Naive B cell (primary cell): ENCODE results near the gene MAL. TPM values are rescaled to one million over a fixed set of nuclear protein-coding genes. Genes with fewer than 3 reads are reported as not detected.
A peak's percentile ranks its signal among the peaks of the same experiment; 100 is the strongest.

ENCODE experiments used
- ATAC-seq, 2 donors: fragments of 150-1000 bp; cut with Tn5 transposase; 2 replicates each; pipeline ENCODE4 v1.10.0; 2021; ENCODE audit warnings: low read depth in 2 of 2, mild to moderate bottlenecking in 2 of 2, moderate library complexity in 2 of 2
- DNase-seq: peaks from one replicate; pipeline ENCODE4 v3.0.0; 2022
- H3K27ac Mint-ChIP-seq, 6 donors: one replicate each; pipeline ENCODE4 v1.8.0; 2020 to 2022; ENCODE audit warnings: mild to moderate bottlenecking in 6 of 6, mixed read lengths in 6 of 6, moderate library complexity in 5 of 6, inconsistent platforms in 2 of 6
- H3K27me3 Mint-ChIP-seq, 3 donors: one replicate each; pipeline ENCODE4 v1.8.0; 2021 to 2022; ENCODE audit warnings: mixed read lengths in 3 of 3, mild to moderate bottlenecking in 1 of 3
- H3K36me3 Mint-ChIP-seq, 2 donors: one replicate each; pipeline ENCODE4 v1.8.0; 2020 to 2022; ENCODE audit warnings: mixed read lengths in 2 of 2, inconsistent platforms in 1 of 2, mild to moderate bottlenecking in 1 of 2
- H3K4me1 Mint-ChIP-seq, 3 donors: one replicate each; pipeline ENCODE4 v1.8.0; 2020 to 2022; ENCODE audit warnings: mixed read lengths in 3 of 3, inconsistent platforms in 1 of 3, mild to moderate bottlenecking in 1 of 3, moderate library complexity in 1 of 3
- H3K4me3 Mint-ChIP-seq, 8 donors: one replicate each; pipeline ENCODE4 v1.8.0; 2020 to 2022; ENCODE audit warnings: mild to moderate bottlenecking in 8 of 8, mixed read lengths in 8 of 8, moderate library complexity in 8 of 8, inconsistent platforms in 2 of 8
- H3K9me3 Mint-ChIP-seq, 7 donors: one replicate each; pipeline ENCODE4 v1.8.0; 2020 to 2022; ENCODE audit warnings: mixed read lengths in 7 of 7, mild to moderate bottlenecking in 5 of 7, inconsistent platforms in 2 of 7, moderate library complexity in 1 of 7
- polyA plus RNA-seq, 6 donors: library from polyadenylated mRNA; unstranded; fragments of 300-500 nt; fragmentation: Illumina TruSeq; gene quantifications; one replicate each; pipeline ENCODE4 v1.2.3, GENCODE V29; 2021; ENCODE audit warnings: low read depth in 6 of 6

The MAL gene
- polyA plus RNA-seq, 6 donors from 2014 or later, result 0.41 to 1.1 (median 0.75) TPM; not detected in 2

DNA sequence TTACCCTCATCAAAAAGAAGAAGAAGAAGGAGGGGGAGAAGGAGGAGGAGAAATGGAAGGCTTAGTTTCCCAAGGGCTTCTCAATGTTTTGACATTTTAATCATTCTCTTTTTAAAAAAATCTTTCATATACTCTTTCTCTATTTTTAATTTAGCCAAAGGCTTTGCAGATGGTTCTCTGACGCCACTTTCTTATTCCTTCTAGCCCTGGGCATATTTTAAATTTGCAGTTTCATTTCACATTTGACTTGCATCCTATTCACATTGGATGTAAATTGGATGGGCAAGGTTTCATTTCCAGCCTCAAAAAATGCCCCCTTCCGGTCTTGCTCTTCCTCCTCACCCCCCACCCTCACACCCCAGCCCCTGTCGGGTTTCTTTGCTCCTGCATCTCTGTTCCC lies 29.8 kb downstream of the MAL start:
- no peak overlapping the region for H3K27ac Mint-ChIP-seq
- H3K4me3 Mint-ChIP-seq, result no peak overlapping the region
- peaks cover 0 to 4% (median 0%) of the 10 kb centered on the region in 3 donors for H3K4me1 Mint-ChIP-seq
- H3K9me3 Mint-ChIP-seq, result no peaks in the 10 kb centered on the region
- H3K36me3 Mint-ChIP-seq, result no peaks in the 10 kb centered on the region
- DNase-seq (no peak), ATAC-seq (no peak)
- peaks cover 4 to 34% (median 8%) of the 10 kb centered on the region in 3 donors for H3K27me3 Mint-ChIP-seq

DNA sequence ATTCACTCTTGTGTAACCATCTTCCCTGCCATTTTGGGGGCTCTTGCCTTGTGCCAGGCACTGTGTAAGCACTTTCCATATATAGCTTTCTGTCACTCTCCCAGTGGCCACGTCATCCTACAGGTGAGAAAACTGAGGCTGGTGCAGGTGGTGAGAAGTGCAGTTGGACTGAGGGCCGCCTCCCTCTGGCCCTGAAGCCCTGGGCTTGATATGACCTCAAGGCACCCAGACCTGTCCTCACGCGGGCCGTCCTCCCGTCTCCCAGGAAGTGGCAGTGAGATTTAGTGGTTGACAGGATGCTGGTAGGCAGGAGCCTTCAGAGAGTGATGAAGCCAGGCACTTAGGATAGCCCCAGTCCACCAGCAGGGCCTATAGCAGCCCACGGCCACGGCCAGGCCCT lies 30.5 kb downstream of the MAL start:
- no peaks in the 10 kb centered on the region for H3K36me3 Mint-ChIP-seq
- no peak overlapping the region for H3K4me3 Mint-ChIP-seq
- peaks cover 0 to 4% (median 0%) of the 10 kb centered on the region in 3 donors for H3K4me1 Mint-ChIP-seq
- no peaks in the 10 kb centered on the region for H3K9me3 Mint-ChIP-seq
- H3K27me3 Mint-ChIP-seq, result peaks cover 1 to 34% (median 4%) of the 10 kb centered on the region in 3 donors
- no peak overlapping the region for H3K27ac Mint-ChIP-seq
- DNase-seq (no peak), ATAC-seq (no peak)

DNA sequence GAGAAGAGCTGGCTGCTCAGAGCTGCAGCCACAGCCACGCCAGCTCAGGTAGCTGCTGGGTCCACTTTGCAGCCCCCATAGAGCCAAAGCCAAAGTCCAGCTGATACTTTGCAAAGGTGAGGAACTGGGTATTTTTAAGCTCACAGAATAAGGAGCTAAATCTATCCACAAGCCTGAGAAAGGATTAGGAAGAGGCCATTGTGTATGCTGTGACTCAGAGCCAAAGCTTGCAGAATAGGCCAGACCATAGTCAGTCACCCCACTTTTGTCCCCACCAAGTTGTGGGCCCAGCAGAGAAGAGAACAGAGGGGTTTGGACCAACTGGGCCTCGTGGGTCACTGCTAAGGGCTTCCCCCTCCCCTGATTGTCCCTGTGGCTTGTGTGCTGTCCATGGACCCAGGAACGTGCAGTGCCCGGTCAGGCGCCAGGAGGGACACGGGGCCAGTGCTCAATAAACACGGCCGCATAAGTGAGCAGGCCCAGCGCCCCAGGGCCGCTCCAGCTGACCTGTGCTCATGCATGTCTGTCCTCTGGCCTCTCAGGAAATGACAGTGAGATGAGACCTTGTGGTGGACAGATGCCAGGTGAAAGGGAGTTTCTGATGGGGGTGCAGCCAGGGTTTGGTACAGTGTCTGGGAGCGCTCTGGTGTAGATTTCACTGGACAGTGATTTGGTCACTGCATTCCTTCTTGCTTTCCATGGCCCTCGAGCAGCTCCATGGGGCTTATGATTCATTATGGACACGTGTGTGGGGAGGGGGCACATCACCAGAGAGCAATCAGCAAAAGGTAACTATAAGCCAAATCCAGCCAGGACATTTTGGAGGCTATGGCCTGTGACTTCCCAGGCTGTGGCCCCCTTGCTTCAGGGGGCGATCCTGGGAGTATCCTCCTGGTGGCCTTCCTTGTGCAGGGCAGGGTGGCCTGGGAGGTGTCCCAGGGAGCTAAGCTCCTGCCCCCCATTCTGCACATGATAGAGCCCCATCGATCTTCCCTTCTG lies 31.3 kb downstream of the MAL start:
- Mint-ChIP-seq H3K4me3 (peak overlapping the region in 1 of 8 donors; percentile 42), H3K27me3 (peaks cover 0 to 29% (median 4%) of the 10 kb centered on the region in 3 donors), H3K9me3 (no peaks in the 10 kb centered on the region), H3K4me1 (peaks cover 0 to 4% (median 0%) of the 10 kb centered on the region in 3 donors), H3K27ac (peak overlapping the region in 1 of 6 donors; percentile 11), H3K36me3 (no peaks in the 10 kb centered on the region)
- DNase-seq (no peak), ATAC-seq (no peak)

DNA sequence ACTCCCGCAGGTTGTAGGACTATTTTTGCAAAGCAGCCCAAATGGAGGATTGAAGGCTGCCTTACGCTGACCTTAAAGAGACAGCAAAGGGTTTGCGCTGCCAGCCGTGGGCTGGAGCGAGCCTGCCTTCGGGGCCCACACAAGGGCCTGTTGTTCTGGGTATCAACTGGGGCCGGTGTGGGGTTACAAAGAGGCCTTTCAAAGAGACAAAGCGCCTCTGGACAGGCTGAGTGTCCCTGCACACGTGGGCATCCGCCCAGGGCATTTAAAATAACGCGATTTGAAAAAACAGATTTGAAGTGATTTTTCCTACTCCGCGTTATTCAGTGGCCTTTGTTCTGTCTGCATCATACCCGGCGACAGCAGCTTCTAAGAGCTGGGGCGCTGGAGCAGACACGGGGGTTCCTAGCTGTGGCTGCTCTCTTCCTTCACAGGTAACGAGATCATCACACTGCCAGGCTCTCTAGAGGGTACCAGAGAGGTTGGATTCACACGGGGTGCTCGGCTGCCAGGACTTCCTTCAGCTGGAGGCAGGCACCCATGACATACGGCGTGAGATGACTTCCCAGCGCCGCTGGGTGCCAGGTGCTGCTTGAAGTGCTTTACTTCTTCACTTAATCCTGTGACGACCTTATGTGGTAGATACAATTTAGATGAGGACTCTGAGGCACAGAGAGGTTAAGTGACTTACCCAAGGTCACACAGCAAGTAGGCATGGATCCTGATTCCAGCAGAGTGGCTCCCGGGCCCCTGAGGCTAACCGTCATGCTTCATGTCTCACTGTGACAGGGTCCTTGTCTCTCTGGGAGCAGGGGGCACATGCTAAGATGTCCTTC lies 32.2 kb downstream of the MAL start:
- H3K36me3 Mint-ChIP-seq, result no peaks in the 10 kb centered on the region
- H3K27ac Mint-ChIP-seq, result no peak overlapping the region
- H3K4me1 Mint-ChIP-seq, result peaks cover 0 to 4% (median 0%) of the 10 kb centered on the region in 3 donors
- H3K27me3 Mint-ChIP-seq, result peaks cover 0 to 23% (median 4%) of the 10 kb centered on the region in 3 donors
- no peak for DNase-seq
- no peak overlapping the region for H3K4me3 Mint-ChIP-seq
- ATAC-seq, result no peak
- H3K9me3 Mint-ChIP-seq, result no peaks in the 10 kb centered on the region

DNA sequence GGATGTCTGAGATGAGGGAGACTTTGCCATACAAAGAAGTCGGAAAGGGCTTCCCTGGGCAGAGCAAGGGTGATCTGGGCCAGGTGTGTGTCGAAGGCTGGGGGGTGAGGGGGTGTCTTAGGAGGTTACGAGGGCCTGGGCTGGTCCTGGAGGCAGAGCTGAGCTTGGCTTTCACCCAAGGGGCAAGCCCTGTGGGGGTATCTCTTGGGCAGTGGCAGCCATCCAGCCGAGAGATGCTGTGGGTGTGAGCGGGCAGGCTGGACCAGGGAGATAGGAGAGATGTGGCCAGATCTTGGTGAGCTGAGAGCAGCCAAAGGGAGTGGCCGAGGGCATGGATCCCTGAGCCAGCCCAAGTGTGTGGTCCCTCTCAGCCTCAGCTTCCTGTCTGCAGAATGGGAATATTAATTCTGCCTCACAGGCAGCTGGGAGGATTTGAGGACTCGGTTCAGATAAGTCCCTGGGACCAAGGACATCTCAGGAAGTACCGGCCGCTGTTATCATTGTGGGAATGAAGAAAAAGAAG lies 33.0 kb downstream of the MAL start:
- Mint-ChIP-seq H3K27me3 (peaks cover 0 to 18% (median 4%) of the 10 kb centered on the region in 3 donors), H3K27ac (no peak overlapping the region), H3K4me1 (peaks cover 0 to 2% (median 0%) of the 10 kb centered on the region in 3 donors)

DNA sequence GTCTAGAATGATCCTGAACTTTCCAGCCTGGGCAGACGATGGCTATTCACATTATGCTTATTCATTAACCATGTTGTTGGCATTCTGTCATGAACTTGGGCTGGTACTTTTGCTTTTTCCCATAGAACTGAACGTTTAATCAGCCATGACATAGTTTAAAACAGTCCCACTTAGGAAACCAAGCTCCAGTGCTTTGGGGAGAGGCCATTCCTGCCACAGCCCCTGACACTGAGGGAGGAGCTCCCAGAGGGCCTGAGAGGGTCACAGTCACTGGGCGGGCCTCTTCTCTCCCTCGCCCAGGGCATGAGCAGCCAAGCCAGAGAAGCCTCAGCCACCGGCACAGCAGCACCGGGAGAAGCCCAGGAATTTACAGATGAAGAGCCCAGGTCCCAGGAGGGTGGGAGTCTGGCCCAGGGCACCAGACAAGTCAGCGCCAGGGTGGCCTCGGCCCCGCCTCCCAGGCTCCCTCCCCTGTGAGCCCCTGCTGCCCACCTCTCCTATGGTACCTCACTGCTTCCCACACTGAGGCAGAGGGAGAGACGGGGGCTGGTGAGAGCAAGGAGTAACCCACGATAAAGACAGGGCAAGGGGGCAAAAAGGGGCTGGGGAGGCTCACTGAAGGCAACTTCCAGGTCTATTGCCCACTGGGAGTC lies 33.6 kb downstream of the MAL start:
- no peak overlapping the region for H3K4me3 Mint-ChIP-seq
- peak overlapping the region in 1 of 6 donors; percentile 56 for H3K27ac Mint-ChIP-seq
- H3K4me1 Mint-ChIP-seq, result no peaks in the 10 kb centered on the region

More for the DNA sequence above, 33.0 kb downstream of the MAL start:
- no peaks in the 10 kb centered on the region for H3K36me3 Mint-ChIP-seq
- H3K9me3 Mint-ChIP-seq, result no peaks in the 10 kb centered on the region
- no peak overlapping the region for H3K4me3 Mint-ChIP-seq
- DNase-seq (no peak), ATAC-seq (no peak)

DNA sequence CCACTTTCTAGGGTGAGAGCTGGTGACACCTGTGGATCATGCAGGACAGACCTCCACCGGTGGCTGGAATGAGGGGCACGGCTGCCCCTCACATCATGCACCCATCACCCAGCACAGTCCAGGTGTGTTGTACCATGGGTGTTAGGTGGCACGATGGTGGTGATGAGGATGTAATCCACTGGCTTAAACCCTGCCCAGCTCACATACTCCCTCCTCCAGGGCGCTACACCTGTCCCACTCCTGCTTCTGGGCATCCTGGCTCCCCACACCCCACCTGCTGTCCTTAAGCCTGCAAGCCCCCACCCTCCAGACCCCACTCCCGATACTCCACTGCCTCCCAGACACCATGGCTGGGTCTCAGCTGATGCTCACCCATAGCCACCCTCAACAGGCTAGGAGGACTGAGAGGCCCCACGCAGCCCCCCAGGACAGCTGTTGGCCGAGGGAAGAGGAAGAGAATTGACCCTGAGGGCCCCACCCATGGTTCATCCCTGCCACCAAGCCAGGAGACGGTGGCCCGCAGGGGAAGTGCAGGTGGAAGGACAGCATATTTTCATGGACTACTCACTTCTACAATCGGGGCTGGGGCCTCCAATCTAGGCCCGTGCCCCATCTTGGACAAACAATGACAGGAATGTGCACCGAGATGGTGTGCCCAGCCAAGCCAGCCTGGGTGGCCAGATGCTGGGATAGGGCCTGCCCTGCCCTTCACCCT lies 34.3 kb downstream of the MAL start:
- no peaks in the 10 kb centered on the region for H3K4me1 Mint-ChIP-seq
- no peaks in the 10 kb centered on the region for H3K9me3 Mint-ChIP-seq
- DNase-seq (no peak), ATAC-seq (no peak)
- no peak overlapping the region for H3K27ac Mint-ChIP-seq
- H3K4me3 Mint-ChIP-seq, result no peak overlapping the region
- peaks cover 0 to 11% (median 0%) of the 10 kb centered on the region in 3 donors for H3K27me3 Mint-ChIP-seq
- H3K36me3 Mint-ChIP-seq, result no peaks in the 10 kb centered on the region

More for the DNA sequence above, 33.6 kb downstream of the MAL start:
- ATAC-seq, result no peak
- DNase-seq, result no peak
- no peaks in the 10 kb centered on the region for H3K9me3 Mint-ChIP-seq
- H3K27me3 Mint-ChIP-seq, result peaks cover 0 to 14% (median 3%) of the 10 kb centered on the region in 3 donors
- H3K36me3 Mint-ChIP-seq, result no peaks in the 10 kb centered on the region

DNA sequence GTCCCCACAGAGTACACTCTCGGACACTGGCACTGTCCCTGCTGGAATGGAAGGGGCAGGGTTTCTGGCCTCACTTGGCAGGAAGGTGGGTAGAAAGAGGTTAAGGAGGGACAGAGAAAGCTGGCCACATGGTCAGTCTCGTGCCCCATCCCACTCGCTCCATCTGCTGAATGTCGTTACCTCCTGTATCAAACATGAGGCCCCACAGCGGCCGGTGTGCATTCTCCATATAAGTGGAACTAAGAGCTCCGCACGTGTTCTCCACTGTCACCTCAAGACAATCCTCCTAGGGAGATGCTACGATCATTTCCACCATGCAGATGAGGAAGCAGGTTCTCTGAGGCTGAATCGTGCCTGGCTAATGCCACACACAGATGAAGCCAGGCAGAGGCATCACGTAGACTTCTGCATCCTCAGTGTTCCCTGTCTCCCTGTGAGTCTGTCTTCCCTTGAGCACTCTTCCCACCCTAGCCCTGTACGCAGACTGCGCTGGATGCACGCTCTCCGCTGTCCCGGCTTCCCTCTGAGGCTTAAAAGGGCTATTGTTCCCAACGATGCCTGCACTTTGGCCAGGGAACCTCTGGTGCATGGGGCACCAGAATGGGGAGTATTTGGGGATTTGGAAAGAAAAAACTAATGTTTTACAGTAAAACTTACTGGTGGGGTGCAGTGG lies 35.1 kb downstream of the MAL start:
- peaks cover 0 to 8% (median 0%) of the 10 kb centered on the region in 3 donors for H3K27me3 Mint-ChIP-seq
- DNase-seq, result no peak
- no peaks in the 10 kb centered on the region for H3K4me1 Mint-ChIP-seq
- H3K27ac Mint-ChIP-seq, result peak overlapping the region in 1 of 6 donors; percentile 77
- H3K36me3 Mint-ChIP-seq, result no peaks in the 10 kb centered on the region
- H3K9me3 Mint-ChIP-seq, result no peaks in the 10 kb centered on the region
- ATAC-seq, result no peak
- no peak overlapping the region for H3K4me3 Mint-ChIP-seq

DNA sequence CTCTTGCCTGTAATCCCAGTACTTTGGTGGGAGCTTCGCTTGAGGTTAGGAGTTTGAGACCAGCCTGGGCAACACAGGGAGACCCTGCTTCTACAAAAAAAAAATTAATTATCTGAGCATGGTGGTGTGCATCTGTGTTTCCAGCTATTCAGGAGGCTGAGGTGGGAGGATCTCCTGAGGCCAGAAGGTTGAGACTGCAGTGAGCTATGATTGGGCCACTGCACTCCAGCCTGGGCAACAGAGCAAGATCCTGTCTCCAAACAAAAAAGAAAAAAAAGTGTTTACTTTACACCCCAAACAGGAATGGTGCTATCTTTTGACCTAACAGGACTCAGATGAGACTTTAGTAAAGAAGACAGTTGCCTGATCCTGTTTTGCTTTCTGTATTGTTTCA lies 35.6 kb downstream of the MAL start:
- H3K4me1 Mint-ChIP-seq, result no peaks in the 10 kb centered on the region
- no peaks in the 10 kb centered on the region for H3K9me3 Mint-ChIP-seq
- no peak overlapping the region for H3K4me3 Mint-ChIP-seq
- DNase-seq (no peak), ATAC-seq (no peak)
- peak overlapping the region in 1 of 6 donors; percentile 77 for H3K27ac Mint-ChIP-seq
- H3K27me3 Mint-ChIP-seq, result peaks cover 0 to 2% (median 0%) of the 10 kb centered on the region in 3 donors
- no peaks in the 10 kb centered on the region for H3K36me3 Mint-ChIP-seq

DNA sequence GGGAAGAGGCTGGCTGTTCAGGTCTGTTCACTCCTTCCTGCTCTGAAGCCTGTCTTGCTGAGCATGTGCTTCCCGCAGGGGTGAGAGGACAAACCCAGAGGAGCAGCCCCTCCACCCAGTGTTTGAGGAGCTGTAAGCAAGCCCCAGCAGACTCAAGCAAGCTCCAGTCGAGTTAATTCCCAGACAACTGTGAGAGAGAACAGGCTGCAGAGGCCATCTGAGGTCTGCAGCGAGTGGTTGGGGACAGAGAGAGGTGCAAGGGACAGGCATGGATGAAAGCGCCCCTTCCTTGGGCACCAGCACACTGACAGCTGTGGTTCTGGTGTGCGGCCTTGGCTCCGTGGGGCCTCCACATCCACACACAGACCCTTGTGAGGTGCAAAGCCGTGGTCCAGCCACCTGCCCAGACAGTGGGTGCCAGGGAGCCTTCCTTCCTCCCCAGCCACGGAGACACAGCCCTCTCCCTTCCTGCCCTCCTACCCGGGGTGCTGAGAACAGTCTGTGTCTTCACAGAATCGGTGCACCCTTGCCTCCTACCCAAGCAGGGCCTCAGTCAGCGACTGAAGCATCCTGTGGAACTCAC lies 36.2 kb downstream of the MAL start:
- Mint-ChIP-seq H3K27me3 (no peaks in the 10 kb centered on the region), H3K4me3 (no peak overlapping the region), H3K36me3 (no peaks in the 10 kb centered on the region), H3K9me3 (no peaks in the 10 kb centered on the region), H3K27ac (no peak overlapping the region), H3K4me1 (no peaks in the 10 kb centered on the region)
- ATAC-seq (no peak), DNase-seq (no peak)

DNA sequence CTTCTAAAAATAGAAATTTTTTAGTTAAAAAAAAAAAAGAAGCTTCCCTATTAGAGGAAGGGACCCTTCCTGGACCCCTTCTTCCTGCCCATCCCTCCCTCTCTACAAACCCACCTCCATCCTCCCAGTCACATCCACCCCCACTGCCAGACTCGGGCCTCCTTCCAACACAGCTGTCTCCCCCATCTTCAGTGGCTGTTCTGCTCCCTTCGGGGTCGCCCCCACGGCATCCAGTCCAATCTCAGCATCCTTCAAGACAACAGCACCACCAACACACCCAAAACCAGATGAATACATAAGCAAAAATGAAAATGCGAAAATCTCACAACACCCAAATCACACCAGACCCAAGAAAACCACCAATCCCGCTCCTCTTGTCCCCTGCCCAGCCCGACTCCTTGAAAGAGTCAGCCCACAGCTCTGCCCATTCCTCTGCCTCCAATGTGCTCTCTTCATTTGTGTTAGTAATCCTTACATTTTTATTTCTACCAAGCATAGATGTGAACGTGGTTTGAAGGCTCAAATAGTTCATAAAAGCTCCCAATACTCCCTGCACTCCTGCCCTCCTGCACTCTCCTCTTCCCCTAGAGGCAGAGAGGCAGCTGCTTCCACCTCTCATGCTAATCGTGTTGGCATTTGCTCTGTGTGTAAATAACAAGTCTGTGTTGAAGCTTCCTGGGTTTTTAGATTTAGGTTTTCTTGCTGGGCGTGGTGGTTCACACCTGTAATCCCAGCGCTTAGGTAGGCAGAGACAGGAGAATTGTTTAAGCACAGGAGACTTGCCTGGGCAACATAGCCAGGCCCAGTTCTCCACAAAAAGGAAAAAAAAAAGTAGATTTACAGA lies 37.0 kb downstream of the MAL start:
- peak overlapping the region in 3 of 6 donors; percentile 7 to 71 (median 28) for H3K27ac Mint-ChIP-seq
- H3K4me3 Mint-ChIP-seq, result no peak overlapping the region
- ATAC-seq (no peak), DNase-seq (no peak)
- H3K36me3 Mint-ChIP-seq, result no peaks in the 10 kb centered on the region
- no peaks in the 10 kb centered on the region for H3K4me1 Mint-ChIP-seq
- H3K27me3 Mint-ChIP-seq, result no peaks in the 10 kb centered on the region
- H3K9me3 Mint-ChIP-seq, result no peaks in the 10 kb centered on the region
